SU-DHL-6 (cell line): Measurements from ENCODE around the gene DUOX2.

ENCODE experiments used
- H2AFZ ChIP-seq: fragments of 200-600 bp; sonication (generic); 2 replicates; pipeline ENCODE4 v1.6.1; 2014; ENCODE audit warnings: low read depth, mild to moderate bottlenecking, moderate library complexity, mixed read lengths, antibody characterized with exemption, low read length; ENCODE audit not compliant: severe bottlenecking
- H3F3A ChIP-seq: fragments of 200-600 bp; shearing (Covaris generic); 2 replicates; pipeline ENCODE4 v1.6.0; 2016; ENCODE audit warnings: antibody characterized with exemption, mild to moderate bottlenecking; ENCODE audit not compliant: insufficient read depth
- H3K27ac ChIP-seq: fragments of 200-600 bp; sonication (generic); 2 replicates; pipeline ENCODE4 v1.5.1; 2016; ENCODE audit warnings: low read depth, mild to moderate bottlenecking, low read length, moderate library complexity, mixed read lengths
- H3K27me3 ChIP-seq: fragments of 200-600 bp; sonication (generic), shearing (Covaris generic); 2 replicates; pipeline ENCODE4 v1.6.0; 2014; ENCODE audit warnings: mild to moderate bottlenecking, low read length
- H3K36me3 ChIP-seq: fragments of 200-600 bp; sonication (generic); 2 replicates; pipeline ENCODE4 v1.6.1; 2014; ENCODE audit warnings: mild to moderate bottlenecking, low read length, mixed read lengths
- H3K4me2 ChIP-seq: fragments of 300-600, 200-600 bp; shearing (Covaris generic), sonication (generic); 2 replicates; pipeline ENCODE4 v1.6.0; 2014; ENCODE audit warnings: low read length, low read depth, mild to moderate bottlenecking; ENCODE audit not compliant: poor library complexity, severe bottlenecking
- H3K4me3 ChIP-seq: fragments of 200-600 bp; sonication (generic); 2 replicates; pipeline ENCODE4 v1.5.1; 2014; ENCODE audit warnings: antibody characterized with exemption, low read length, mild to moderate bottlenecking, mixed read lengths; ENCODE audit not compliant: insufficient read depth, poor library complexity, severe bottlenecking
- H3K79me2 ChIP-seq: fragments of 200-600 bp; sonication (generic); 2 replicates; pipeline ENCODE4 v1.6.1; 2014; ENCODE audit warnings: mild to moderate bottlenecking, low read length, moderate library complexity; ENCODE audit not compliant: insufficient read depth
- H3K9ac ChIP-seq: fragments of 200-600 bp; sonication (generic); 2 replicates; pipeline ENCODE4 v1.7.0; 2014; ENCODE audit warnings: mild to moderate bottlenecking, low read length
- H3K9me2 ChIP-seq: fragments of 200-600 bp; sonication (generic); replicated peaks from 2 replicates; pipeline ENCODE4 v1.6.1; 2014; ENCODE audit warnings: low read length; ENCODE audit not compliant: insufficient read depth
- H3K9me3 ChIP-seq: fragments of 200-600 bp; sonication (generic); 2 replicates; pipeline ENCODE4 v1.6.1; 2014; ENCODE audit warnings: low read length, mixed read lengths; ENCODE audit not compliant: insufficient read depth
- H4K20me1 ChIP-seq: fragments of 200-600 bp; sonication (generic); 2 replicates; pipeline ENCODE4 v1.6.1; 2014; ENCODE audit warnings: low read depth, mild to moderate bottlenecking, antibody characterized with exemption, low read length, moderate library complexity, mixed read lengths
- CTCF ChIP-seq: fragments of 200-600 bp; sonication (generic); IDR thresholded peaks from one replicate; pipeline ENCODE4 v1.5.1; 2017; ENCODE audit warnings: antibody characterized with exemption, mild to moderate bottlenecking, low read length, moderate library complexity; ENCODE audit not compliant: insufficient read depth, poor library complexity, severe bottlenecking
- EZH2phosphoT487 ChIP-seq: fragments of 200-600 bp; sonication (generic), shearing (Covaris generic); conservative IDR thresholded peaks from 2 replicates; pipeline ENCODE4 v1.6.1; 2018; ENCODE audit warnings: mild to moderate bottlenecking, antibody characterized with exemption, low read length, moderate library complexity, mixed read lengths

DUOX2 gene

GRCh38 chr15:45120081-45120972 is 6.4 kb upstream of the DUOX2 start:
- H3K9me2 ChIP-seq = no peaks in the 10 kb centered on the region
- H3K4me3 ChIP-seq = no peak overlapping the region
- no peaks in the 10 kb centered on the region for H3F3A ChIP-seq
- H2AFZ ChIP-seq = no peak overlapping the region
- no peaks in the 10 kb centered on the region for H4K20me1 ChIP-seq
- no peak overlapping the region for H3K4me2 ChIP-seq
- no peaks in the 10 kb centered on the region for H3K79me2 ChIP-seq
- no peaks in the 10 kb centered on the region for H3K9me3 ChIP-seq
- no peaks in the 10 kb centered on the region for H3K27me3 ChIP-seq
- no peaks in the 10 kb centered on the region for H3K36me3 ChIP-seq
- no peak for TF ChIP-seq EZH2phosphoT487
- no peak for TF ChIP-seq CTCF
- no peak overlapping the region for H3K27ac ChIP-seq
- H3K9ac ChIP-seq = no peak overlapping the region

DNA sequence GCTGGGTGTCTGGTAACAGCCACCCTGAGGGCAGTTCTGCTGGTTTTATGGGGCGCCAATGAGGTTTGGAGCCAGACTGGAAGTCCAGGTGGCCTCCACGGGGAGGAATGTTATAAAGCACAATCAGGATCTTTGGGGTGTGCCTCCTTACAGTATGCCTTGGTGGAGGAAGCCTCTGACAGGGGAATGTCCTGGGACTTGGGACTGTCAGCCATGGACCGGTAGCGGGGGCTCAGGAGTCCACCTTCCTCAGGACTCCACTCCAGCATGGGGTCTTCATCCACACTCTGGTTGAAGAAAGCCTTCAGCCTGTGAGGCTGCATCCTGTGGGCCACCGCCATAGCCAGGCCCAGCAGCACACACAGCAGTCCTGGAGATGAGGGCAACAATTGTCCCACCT is 5.0 kb upstream of the DUOX2 start:
- Histone ChIP-seq H3K9ac (no peak overlapping the region), H2AFZ (no peak overlapping the region), H3K9me2 (no peaks in the 10 kb centered on the region), H3K36me3 (no peaks in the 10 kb centered on the region), H3F3A (no peaks in the 10 kb centered on the region), H3K27ac (no peak overlapping the region), H3K79me2 (no peaks in the 10 kb centered on the region), H3K4me3 (no peak overlapping the region), H3K27me3 (no peaks in the 10 kb centered on the region), H4K20me1 (no peaks in the 10 kb centered on the region), H3K9me3 (no peaks in the 10 kb centered on the region), H3K4me2 (no peak overlapping the region)
- TF ChIP-seq EZH2phosphoT487 (no peak), CTCF (no peak)

- H3K27ac ChIP-seq = no peak overlapping the region
- H3K4me3 ChIP-seq = no peak overlapping the region
- no peaks in the 10 kb centered on the region for H3K9me2 ChIP-seq
- H3F3A ChIP-seq = no peaks in the 10 kb centered on the region
- H3K27me3 ChIP-seq = no peaks in the 10 kb centered on the region
- no peak overlapping the region for H2AFZ ChIP-seq
- H3K9me3 ChIP-seq = no peaks in the 10 kb centered on the region
- H3K9ac ChIP-seq = no peak overlapping the region
- H4K20me1 ChIP-seq = no peaks in the 10 kb centered on the region
- TF ChIP-seq EZH2phosphoT487 (no peak), CTCF (peak; percentile 98)
- H3K4me2 ChIP-seq = no peak overlapping the region
- no peaks in the 10 kb centered on the region for H3K79me2 ChIP-seq
- no peaks in the 10 kb centered on the region for H3K36me3 ChIP-seq
Observed at GRCh38 chr15:45118131-45118588, 4.2 kb upstream of the DUOX2 start.
